Thyroid gland (tissue), 4 donors: Measurements from ENCODE around the gene JAKMIP1. TPM values are rescaled to one million over a fixed set of nuclear protein-coding genes. Genes with fewer than 3 reads are reported as not detected.
A peak's percentile ranks its signal among the peaks of the same experiment; 100 is the strongest.

Source experiments
- DNase-seq, 2 donors: peaks; one replicate each; pipeline ENCODE4 v3.0.0-alpha.2; 2019
- H3K27ac ChIP-seq, 3 donors: fragments of 200-600 bp; sonication (generic); 1 replicate in 2 of 3; 2 replicates in 1 of 3; pipeline ENCODE4 v1.5.1; 2016 to 2019; ENCODE audit warnings: mild to moderate bottlenecking in 1 of 3, moderate library complexity in 1 of 3
- H3K27me3 ChIP-seq: fragments of 200-600 bp; sonication (generic); one replicate; pipeline ENCODE4 v1.5.1; 2019
- H3K36me3 ChIP-seq, 2 donors: fragments of 200-600 bp; sonication (generic); one replicate each; pipeline ENCODE4 v1.5.1; 2016 to 2019
- H3K4me1 ChIP-seq, 2 donors: fragments of 200-600 bp; sonication (generic); one replicate each; pipeline ENCODE4 v1.5.1; 2017 to 2019
- H3K4me3 ChIP-seq, 3 donors: fragments of 200-600 bp; sonication (generic); replicated peaks in 1 of 3; 1 replicate in 2 of 3; 2 replicates in 1 of 3; pipeline ENCODE4 v1.5.1; 2016; ENCODE audit warnings: mild to moderate bottlenecking in 1 of 3
- H3K9me3 ChIP-seq: fragments of 200-600 bp; sonication (generic); one replicate; pipeline ENCODE4 v1.5.1; 2017
- POLR2A ChIP-seq, 2 donors: fragments of 450-650 bp; IDR thresholded peaks; one replicate each; pipeline ENCODE4 v1.6.1; 2017; ENCODE audit warnings: antibody characterized with exemption in 2 of 2, mild to moderate bottlenecking in 2 of 2, moderate library complexity in 1 of 2
- WGBS, 2 donors: methylation state at CpG; one replicate each; pipeline ENCODE4 v1.1.5; 2017; 5-methylcytosine and 5-hydroxymethylcytosine counted together
- intact Hi-C: fragments of 100-400 bp; cut with DNase I; formaldehyde crosslinking; loops from one replicate; pipeline ENCODE4 v1.15.1; 2023
- total RNA-seq, 4 donors: library from RNA; depleted of rRNA; stranded (reverse); fragments of >200 nt; gene quantifications; one replicate each; pipeline ENCODE4 v1.2.3, GENCODE V29; 2016
- TF ChIP-seq, protein P1 (sequence below), 6 experiments: fragments of 200-600 bp in 3 of 6; fragments of 450-650 bp in 3 of 6; sonication (generic) in 3 of 6; IDR thresholded peaks; one replicate each; pipeline ENCODE4 v1.5.1; 2016 to 2019; ENCODE audit warnings: antibody characterized with exemption in 6 of 6, mild to moderate bottlenecking in 2 of 6, inconsistent platforms in 1 of 6, moderate library complexity in 1 of 6

JAKMIP1 gene
- total RNA-seq, 4 donors from 2014 or later = 0.67 to 1.9 (median 1.1) TPM

GRCh38 chr4:6079965-6080364 is 120.4 kb downstream of the JAKMIP1 start:
- TF ChIP-seq, protein P1, sequence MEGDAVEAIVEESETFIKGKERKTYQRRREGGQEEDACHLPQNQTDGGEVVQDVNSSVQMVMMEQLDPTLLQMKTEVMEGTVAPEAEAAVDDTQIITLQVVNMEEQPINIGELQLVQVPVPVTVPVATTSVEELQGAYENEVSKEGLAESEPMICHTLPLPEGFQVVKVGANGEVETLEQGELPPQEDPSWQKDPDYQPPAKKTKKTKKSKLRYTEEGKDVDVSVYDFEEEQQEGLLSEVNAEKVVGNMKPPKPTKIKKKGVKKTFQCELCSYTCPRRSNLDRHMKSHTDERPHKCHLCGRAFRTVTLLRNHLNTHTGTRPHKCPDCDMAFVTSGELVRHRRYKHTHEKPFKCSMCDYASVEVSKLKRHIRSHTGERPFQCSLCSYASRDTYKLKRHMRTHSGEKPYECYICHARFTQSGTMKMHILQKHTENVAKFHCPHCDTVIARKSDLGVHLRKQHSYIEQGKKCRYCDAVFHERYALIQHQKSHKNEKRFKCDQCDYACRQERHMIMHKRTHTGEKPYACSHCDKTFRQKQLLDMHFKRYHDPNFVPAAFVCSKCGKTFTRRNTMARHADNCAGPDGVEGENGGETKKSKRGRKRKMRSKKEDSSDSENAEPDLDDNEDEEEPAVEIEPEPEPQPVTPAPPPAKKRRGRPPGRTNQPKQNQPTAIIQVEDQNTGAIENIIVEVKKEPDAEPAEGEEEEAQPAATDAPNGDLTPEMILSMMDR (IDR thresholded peaks at IDR 0.05) = no peak
- no peak for TF ChIP-seq POLR2A (IDR thresholded peaks at IDR 0.05)
- 78 to 96% methylated on average over 6 to 7 of the region's 12 CpGs for WGBS, 2 donors

DNA sequence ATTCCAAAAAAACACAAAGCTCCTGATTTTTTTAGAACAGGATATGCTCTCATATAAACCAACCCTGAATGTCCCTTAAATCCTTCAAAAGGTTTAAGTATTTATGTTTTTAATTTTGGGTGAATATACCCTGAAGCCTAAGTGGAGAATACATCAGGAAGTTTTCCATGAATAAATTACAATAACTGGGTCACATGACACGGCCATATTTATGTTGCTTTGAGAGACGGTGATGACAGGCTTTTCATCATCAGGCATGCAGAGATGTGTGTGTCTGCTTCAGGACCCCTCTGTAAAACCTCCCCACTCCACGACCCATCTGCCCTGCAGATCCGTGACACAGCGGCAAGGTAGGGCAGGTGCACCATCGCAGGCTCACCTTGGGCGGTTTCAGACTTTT is 121.8 kb downstream of the JAKMIP1 start:
- no peak for DNase-seq
- 86% methylated on average over 7 of the region's 7 CpGs for WGBS, 2 donors
- Histone ChIP-seq H3K36me3 (no peaks in the 10 kb centered on the region), H3K27ac (no peak overlapping the region), H3K4me1 (peaks cover 7 to 14% of the 10 kb centered on the region in 2 donors), H3K27me3 (no peaks in the 10 kb centered on the region), H3K4me3 (no peak overlapping the region), H3K9me3 (no peaks in the 10 kb centered on the region)
- intact Hi-C loops = no loop called here
- TF ChIP-seq, protein P1 (IDR thresholded peaks at IDR 0.05) = no peak
- no peak for TF ChIP-seq POLR2A (IDR thresholded peaks at IDR 0.05)

More at GRCh38 chr4:6079965-6080364, 120.4 kb downstream of the JAKMIP1 start:
- Histone ChIP-seq H3K4me1 (peaks cover 4 to 7% of the 10 kb centered on the region in 2 donors), H3K27ac (no peak overlapping the region), H3K4me3 (no peak overlapping the region), H3K27me3 (no peaks in the 10 kb centered on the region), H3K9me3 (no peaks in the 10 kb centered on the region), H3K36me3 (no peaks in the 10 kb centered on the region)
- intact Hi-C loops = no loop called here
- no peak for DNase-seq

GRCh38 chr4:6076391-6076790 is 124.0 kb downstream of the JAKMIP1 start:
- intact Hi-C loops = no loop called here
- Histone ChIP-seq H3K36me3 (no peaks in the 10 kb centered on the region), H3K4me3 (no peak overlapping the region), H3K27me3 (no peaks in the 10 kb centered on the region), H3K9me3 (no peaks in the 10 kb centered on the region), H3K27ac (no peak overlapping the region), H3K4me1 (peaks cover 15 to 33% of the 10 kb centered on the region in 2 donors)
- TF ChIP-seq POLR2A (IDR thresholded peaks at IDR 0.05) = no peak
- TF ChIP-seq, protein P1 (IDR thresholded peaks at IDR 0.05) = peak in 1 of 6 experiments; percentile 11
- 65 to 69% methylated on average over 1 of the region's 1 CpG for WGBS, 2 donors
- DNase-seq = no peak

DNA sequence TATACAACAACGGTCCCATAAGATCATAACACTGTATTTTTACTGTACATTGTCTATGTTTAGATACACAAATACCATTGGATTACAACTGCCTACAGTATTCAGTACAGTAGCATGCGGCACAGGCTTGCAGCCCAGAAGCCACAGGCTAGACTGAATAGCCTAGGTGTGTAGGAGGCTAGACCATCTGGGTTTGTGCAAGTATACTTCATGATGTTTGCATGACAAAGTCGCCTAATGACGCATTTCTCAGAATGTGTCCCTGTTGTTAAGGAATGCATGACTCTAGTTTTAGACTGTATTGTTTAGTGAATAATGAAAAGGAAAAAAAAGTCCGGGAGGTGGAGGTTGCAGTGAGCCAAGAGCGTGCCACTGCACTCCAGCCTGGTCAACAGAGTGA is 125.6 kb downstream of the JAKMIP1 start:
- H3K27me3 ChIP-seq = no peaks in the 10 kb centered on the region
- no peaks in the 10 kb centered on the region for H3K9me3 ChIP-seq
- DNase-seq = peak; percentile 26 to 45
- no peaks in the 10 kb centered on the region for H3K36me3 ChIP-seq
- intact Hi-C loops = no loop called here
- TF ChIP-seq, protein P1 (IDR thresholded peaks at IDR 0.05) = no peak
- TF ChIP-seq POLR2A (IDR thresholded peaks at IDR 0.05) = no peak
- H3K4me1 ChIP-seq = peaks cover 20 to 37% of the 10 kb centered on the region in 2 donors
- no peak overlapping the region for H3K4me3 ChIP-seq
- 58 to 69% methylated on average over 6 of the region's 6 CpGs for WGBS, 2 donors
- peak overlapping the region in 2 of 3 donors; percentile 64 to 86 for H3K27ac ChIP-seq

GRCh38 chr4:6071959-6072720 is 128.2 kb downstream of the JAKMIP1 start:
- peak; percentile 100 for DNase-seq
- TF ChIP-seq POLR2A (IDR thresholded peaks at IDR 0.05) = peak in 1 of 2 donors; percentile 64
- TF ChIP-seq, protein P1 (IDR thresholded peaks at IDR 0.05) = no peak
- WGBS, 2 donors = 17 to 33% methylated on average over 8 of the region's 8 CpGs
- Histone ChIP-seq H3K4me3 (no peak overlapping the region), H3K27ac (peak overlapping the region; percentile 86 to 91 (median 88)), H3K36me3 (no peaks in the 10 kb centered on the region), H3K4me1 (peaks cover 20 to 37% of the 10 kb centered on the region in 2 donors), H3K27me3 (no peaks in the 10 kb centered on the region), H3K9me3 (no peaks in the 10 kb centered on the region)
- intact Hi-C loops = no loop called here
